Stimulated activated CD4-positive, alpha-beta T cell treated with anti-CD3 and anti-CD28 coated beads, Interleukin-2, amount 100 ng/mL, for 4 hours (primary cell): ENCODE measurements around the gene CCDC170.
"Not testable (repeated sequence)": the region's sequence is repeated elsewhere in the genome, so short reads cannot be mapped to it uniquely, and the experiment has no call there.

Experiments
- DNase-seq: peaks from one replicate; pipeline ENCODE4 v3.0.0-alpha.2; 2020; ENCODE audit warnings: low read depth

Gene CCDC170

GRCh38 chr6:151493804-151494234, at the start of gene CCDC170:
Gene CCDC170, plus strand, starts transcription at chr6:151494017. Its CDS starts 112 bp downstream, at chr6:151494129.
- no peak for DNase-seq

GRCh38 chr6:151445482-151445881, 48.3 kb upstream of the CCDC170 start:
- DNase-seq = no peak

- DNase-seq = no peak
These were observed 46.6 kb upstream of the CCDC170 start for GRCh38 chr6:151447237-151447636.

- no peak for DNase-seq
These were observed 45.2 kb upstream of the CCDC170 start for GRCh38 chr6:151448623-151449022.

GRCh38 chr6:151450928-151451327, 42.9 kb upstream of the CCDC170 start:
- not testable (repeated sequence) for DNase-seq

- DNase-seq = no peak
These were observed 42.3 kb upstream of the CCDC170 start for GRCh38 chr6:151451417-151451949.

GRCh38 chr6:151451950-151452749, 41.7 kb upstream of the CCDC170 start, which contains the start of gene RMND1:
Gene RMND1, minus strand, starts transcription at chr6:151452126. Its CDS starts 6,315 bp downstream, at chr6:151445811.
- DNase-seq = peak; percentile 99

GRCh38 chr6:151452750-151453427, 40.9 kb upstream of the CCDC170 start:
- no peak for DNase-seq

- not testable (repeated sequence) for DNase-seq
These were observed 37.9 kb upstream of the CCDC170 start for GRCh38 chr6:151455751-151456398.

- no peak for DNase-seq
These were observed 32.1 kb upstream of the CCDC170 start for GRCh38 chr6:151461673-151462072.

GRCh38 chr6:151464702-151465101, 29.1 kb upstream of the CCDC170 start:
- DNase-seq = no peak

GRCh38 chr6:151475653-151476523, 17.9 kb upstream of the CCDC170 start:
- peak; percentile 30 for DNase-seq

- DNase-seq = no peak
These were observed 16.1 kb upstream of the CCDC170 start for GRCh38 chr6:151477726-151478125.

GRCh38 chr6:151478670-151479069, 15.1 kb upstream of the CCDC170 start:
- no peak for DNase-seq

- DNase-seq = no peak
These were observed 12.0 kb upstream of the CCDC170 start for GRCh38 chr6:151481786-151482185.

GRCh38 chr6:151482290-151482689, 11.5 kb upstream of the CCDC170 start:
- DNase-seq = no peak

- no peak for DNase-seq
These were observed 9.8 kb upstream of the CCDC170 start for GRCh38 chr6:151483994-151484393.

- DNase-seq = no peak
These were observed 5.6 kb upstream of the CCDC170 start for GRCh38 chr6:151488226-151488625.

- DNase-seq = no peak
These were observed 2.8 kb upstream of the CCDC170 start for GRCh38 chr6:151490996-151491395.

- DNase-seq = no peak
These were observed 535 bp upstream of the CCDC170 start for GRCh38 chr6:151493161-151493803.
